Adrenal gland (tissue), 5 donors: Measurements from ENCODE around the gene TRIM69.

ENCODE experiments used
- CTCF ChIP-seq, 6 experiments: fragments of 450-650 bp in 4 of 6; fragments of 200-600 bp in 2 of 6; sonication (generic) in 1 of 6; IDR thresholded peaks; 1 replicate in 5 of 6; 2 replicates in 1 of 6; pipeline versions ENCODE4 v1.5.1 to v1.8.0; 2016 to 2021; ENCODE audit warnings: antibody characterized with exemption in 6 of 6, mild to moderate bottlenecking in 2 of 6, moderate library complexity in 1 of 6
- POLR2A ChIP-seq, 2 donors: fragments of 450-650 bp; IDR thresholded peaks; one replicate each; pipeline ENCODE4 v1.6.1; 2017; ENCODE audit warnings: antibody characterized with exemption in 2 of 2, mild to moderate bottlenecking in 2 of 2, moderate library complexity in 1 of 2
- donor health status: DM: no; HTN: no; CAD: no.

- TF ChIP-seq POLR2A (IDR thresholded peaks at IDR 0.05) (no peak), CTCF (IDR thresholded peaks at IDR 0.05) (no peak)
Observed at GRCh38 chr15:44718180-44718926, 18.0 kb upstream of the TRIM69 start.
